Kidney (tissue), 14 donors: ENCODE results near the gene NTF3. TPM values are rescaled to one million over a fixed set of nuclear protein-coding genes. Genes with fewer than 3 reads are reported as not detected.

Experiments used
- DNase-seq, 5 donors: peaks; one replicate each; pipeline ENCODE4 v3.0.0-alpha.2; 2013 to 2020
- FAIRE-seq: peaks from 2 replicates; lab custom pipeline; 2012; peaks lifted over from hg19 to GRCh38; lab: Jason Lieb, UNC
- H3K27ac ChIP-seq, 2 donors: one replicate each; pipeline ENCODE4 v1.7.0; 2013; ENCODE audit warnings: low read depth in 2 of 2, low read length in 2 of 2, inconsistent platforms in 1 of 2
- H3K27me3 ChIP-seq: one replicate; pipeline ENCODE4 v1.7.1; 2013; ENCODE audit warnings: low read length, inconsistent platforms; ENCODE audit not compliant: control insufficient read depth, insufficient read depth
- H3K36me3 ChIP-seq, 3 donors: one replicate each; pipeline versions ENCODE4 v1.7.0 to v1.7.1; 2013; ENCODE audit warnings: low read length in 3 of 3, control low read depth in 1 of 3, inconsistent platforms in 1 of 3; ENCODE audit not compliant: insufficient read depth in 3 of 3, control insufficient read depth in 2 of 3
- H3K4me1 ChIP-seq, 3 donors: one replicate each; pipeline versions ENCODE4 v1.7.0 to v1.7.1; 2013; ENCODE audit warnings: low read length in 3 of 3, inconsistent platforms in 1 of 3, low read depth in 1 of 3; ENCODE audit not compliant: control insufficient read depth in 2 of 3, insufficient read depth in 2 of 3
- H3K4me3 ChIP-seq, 3 donors: one replicate each; pipeline versions ENCODE4 v1.7.0 to v1.8.1; 2013; ENCODE audit warnings: low read length in 3 of 3, control low read depth in 1 of 3, inconsistent platforms in 1 of 3
- H3K9ac ChIP-seq, 3 donors: one replicate each; pipeline versions ENCODE4 v1.7.0 to v1.7.1; 2013; ENCODE audit warnings: low read length in 3 of 3, control low read depth in 1 of 3, inconsistent platforms in 1 of 3
- H3K9me3 ChIP-seq, 3 donors: one replicate each; pipeline versions ENCODE4 v1.7.0 to v1.7.1; 2013; ENCODE audit warnings: low read length in 3 of 3, control low read depth in 1 of 3, inconsistent platforms in 1 of 3; ENCODE audit not compliant: control insufficient read depth in 2 of 3, insufficient read depth in 1 of 3
- intact Hi-C: fragments of 100-400 bp; cut with DNase I; formaldehyde crosslinking; loops from one replicate; pipeline ENCODE4 v1.11.1; 2022
- polyA plus RNA-seq: library from polyadenylated mRNA; stranded (reverse); fragments of 350-450 nt; fragmentation: Illumina TruSeq; extraction: RNeasy Lipid Tissue Mini Kit (QIAGEN cat#74804); gene quantifications from one replicate; pipeline ENCODE4 v1.2.3, GENCODE V29; 2014; ENCODE audit warnings: low read depth, low replicate concordance; ENCODE audit not compliant: insufficient read depth
- total RNA-seq: library from RNA; stranded (reverse); fragmentation: NEBNext Ultra II Directional; extraction: Animal tissue kit (Norgen Biotek cat#: 25700); gene quantifications from one replicate; pipeline ENCODE4 v1.2.1, GENCODE V29; 2021
- TF ChIP-seq, protein P1 (sequence below): IDR thresholded peaks from 3 replicates; pipeline ENCODE4 v1.5.1; 2012; ENCODE audit warnings: mild to moderate bottlenecking, moderate library complexity, borderline replicate concordance; ENCODE audit not compliant: insufficient read depth; ENCODE audit errors: extremely low read depth
- donor health status: control.
- donor health status: control.
- donor health status: control.
- donor health status: control.
- donor health status: control.
- donor health status: DM: yes; HTN: yes; CAD: no.
- donor health status: Normal renal cell carcinoma (clear cell type).

Gene NTF3
- total and polyA plus RNA-seq, 2 donors from 2014 or later = 2.9 to 3.5 TPM

DNA sequence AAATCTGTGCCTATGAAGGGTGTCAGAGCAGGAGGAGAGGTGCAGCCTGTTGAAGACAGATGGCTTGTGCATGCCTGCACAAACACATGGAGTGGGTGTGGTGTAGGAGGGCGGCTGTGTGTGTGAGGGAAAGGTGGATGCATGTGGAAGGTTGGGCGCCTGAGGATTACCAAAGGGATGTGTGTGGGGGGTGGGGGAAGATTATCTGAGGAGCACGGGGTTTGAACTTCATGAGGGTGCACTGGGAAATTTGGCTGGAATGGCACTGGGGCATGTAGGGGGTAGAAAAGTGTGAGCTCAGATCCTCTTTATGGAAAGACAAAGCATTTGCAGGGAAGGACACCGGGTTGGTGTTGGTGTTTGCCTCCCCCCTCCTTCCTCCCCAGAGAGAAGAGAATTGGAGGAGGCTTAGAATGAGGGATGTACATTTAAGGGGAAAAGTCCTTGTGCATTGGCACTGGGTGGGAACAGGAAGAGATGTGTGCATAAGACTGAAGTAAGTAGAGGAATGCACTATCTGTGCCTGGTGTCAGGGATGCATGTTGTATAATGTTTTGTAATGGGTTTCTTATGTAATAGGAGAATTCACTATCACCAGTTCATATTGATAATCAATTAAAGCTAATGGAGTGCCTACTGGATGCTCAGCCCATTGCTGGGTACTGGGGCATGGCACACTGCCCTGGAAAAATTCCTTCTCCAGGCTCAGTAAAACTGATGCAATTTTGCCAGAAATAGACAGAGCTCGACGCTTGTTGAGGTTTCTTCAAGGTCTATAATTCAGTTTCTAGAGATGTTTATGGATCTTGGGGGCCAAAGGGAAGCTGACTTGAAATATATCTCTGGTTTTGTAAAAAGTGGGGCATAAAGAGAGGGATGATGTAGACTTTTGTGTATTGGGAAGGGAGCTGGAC is 3.0 kb downstream of the NTF3 start:
- intact Hi-C loops = no loop called here
- no peak for FAIRE-seq

DNA sequence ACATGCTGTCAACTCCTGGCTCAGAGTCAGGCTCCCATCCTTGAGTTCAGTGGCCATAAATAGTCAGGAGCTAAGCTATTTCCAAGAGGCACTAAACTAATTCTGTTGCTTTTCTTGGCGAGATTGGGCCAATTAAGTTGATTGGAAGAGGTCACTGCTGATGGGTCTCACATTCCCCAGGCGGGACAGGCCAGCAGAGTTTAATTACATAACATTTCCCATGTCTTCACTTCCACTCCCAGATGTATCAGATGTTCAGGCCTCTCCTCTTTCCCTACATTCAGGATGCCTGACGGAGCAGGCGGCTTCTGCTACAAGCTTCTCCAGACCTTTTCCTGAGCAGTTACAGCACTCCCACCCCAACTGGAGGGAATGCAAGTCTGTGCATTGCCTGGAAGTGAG is 5.3 kb downstream of the NTF3 start:
- Histone ChIP-seq H3K9me3 (no peaks in the 10 kb centered on the region), H3K27me3 (peaks cover 8% of the 10 kb centered on the region), H3K9ac (no peak overlapping the region), H3K27ac (peak overlapping the region in 1 of 2 donors; percentile 35), H3K4me1 (peaks cover 0 to 3% (median 2%) of the 10 kb centered on the region in 3 donors), H3K4me3 (no peak overlapping the region), H3K36me3 (no peaks in the 10 kb centered on the region)
- TF ChIP-seq, protein P1, sequence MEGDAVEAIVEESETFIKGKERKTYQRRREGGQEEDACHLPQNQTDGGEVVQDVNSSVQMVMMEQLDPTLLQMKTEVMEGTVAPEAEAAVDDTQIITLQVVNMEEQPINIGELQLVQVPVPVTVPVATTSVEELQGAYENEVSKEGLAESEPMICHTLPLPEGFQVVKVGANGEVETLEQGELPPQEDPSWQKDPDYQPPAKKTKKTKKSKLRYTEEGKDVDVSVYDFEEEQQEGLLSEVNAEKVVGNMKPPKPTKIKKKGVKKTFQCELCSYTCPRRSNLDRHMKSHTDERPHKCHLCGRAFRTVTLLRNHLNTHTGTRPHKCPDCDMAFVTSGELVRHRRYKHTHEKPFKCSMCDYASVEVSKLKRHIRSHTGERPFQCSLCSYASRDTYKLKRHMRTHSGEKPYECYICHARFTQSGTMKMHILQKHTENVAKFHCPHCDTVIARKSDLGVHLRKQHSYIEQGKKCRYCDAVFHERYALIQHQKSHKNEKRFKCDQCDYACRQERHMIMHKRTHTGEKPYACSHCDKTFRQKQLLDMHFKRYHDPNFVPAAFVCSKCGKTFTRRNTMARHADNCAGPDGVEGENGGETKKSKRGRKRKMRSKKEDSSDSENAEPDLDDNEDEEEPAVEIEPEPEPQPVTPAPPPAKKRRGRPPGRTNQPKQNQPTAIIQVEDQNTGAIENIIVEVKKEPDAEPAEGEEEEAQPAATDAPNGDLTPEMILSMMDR = no peak
- intact Hi-C loops = no loop called here
- no peak for FAIRE-seq
- DNase-seq = peak in 3 of 5 donors; percentile 56 to 93 (median 73)

More for the DNA sequence above, 3.0 kb downstream of the NTF3 start:
- H3K36me3 ChIP-seq = no peaks in the 10 kb centered on the region
- no peaks in the 10 kb centered on the region for H3K9me3 ChIP-seq
- TF ChIP-seq, protein P1 = no peak
- peak overlapping the region in 1 of 3 donors; percentile 54 for H3K4me3 ChIP-seq
- H3K27ac ChIP-seq = no peak overlapping the region
- no peak overlapping the region for H3K9ac ChIP-seq
- DNase-seq = no peak
- peaks cover 12% of the 10 kb centered on the region for H3K27me3 ChIP-seq
- peaks cover 0 to 2% (median 2%) of the 10 kb centered on the region in 3 donors for H3K4me1 ChIP-seq

DNA sequence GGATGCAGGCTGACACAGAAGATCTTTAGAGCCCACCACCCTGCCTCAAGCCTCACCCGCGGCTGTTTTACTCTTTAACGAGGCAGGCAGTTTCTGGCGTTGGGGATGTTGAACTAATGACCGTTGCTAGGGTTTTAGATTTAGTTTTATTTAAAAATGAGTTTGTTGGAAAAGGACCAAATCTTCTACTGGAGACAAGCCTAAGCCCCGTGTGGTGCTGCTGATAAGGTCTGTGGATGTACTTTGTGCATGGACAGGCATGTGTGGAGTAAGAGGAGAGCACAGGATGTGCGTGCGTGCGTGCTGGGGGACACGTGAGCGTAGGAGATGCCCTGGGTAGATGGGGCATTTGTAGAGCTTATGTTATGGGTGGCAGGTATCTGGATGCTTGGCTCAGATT is 5.7 kb downstream of the NTF3 start:
- Histone ChIP-seq H3K27me3 (peaks cover 8% of the 10 kb centered on the region), H3K36me3 (no peaks in the 10 kb centered on the region), H3K4me3 (no peak overlapping the region), H3K9ac (no peak overlapping the region), H3K9me3 (no peaks in the 10 kb centered on the region), H3K4me1 (peaks cover 0 to 3% (median 2%) of the 10 kb centered on the region in 3 donors), H3K27ac (peak overlapping the region in 1 of 2 donors; percentile 35)
- TF ChIP-seq, protein P1 = no peak
- no peak for FAIRE-seq
- intact Hi-C loops = no loop called here
- no peak for DNase-seq
